ENCODE data around the gene TERT. TPM values are rescaled to one million over a fixed set of nuclear protein-coding genes. Genes with fewer than 3 reads are reported as not detected.
"Not testable (repeated sequence)": the region's sequence is repeated elsewhere in the genome, so short reads cannot be mapped to it uniquely, and the experiment has no call there.

Gene TERT
- total RNA-seq, 2 donors from 2014 or later: not detected

GRCh38 chr5:1329111-1329579 lies 34.3 kb upstream of the TERT start:
- no peak for TF ChIP-seq CTCF (IDR thresholded peaks at IDR 0.05)
- ATAC-seq (ENCODE audit: insufficient number of reproducible peaks, low FRiP score, low read depth) (no peak), DNase-seq (ENCODE audit: low spot score) (no peak)
- peaks cover 44% of the 10 kb centered on the region for H3K36me3 ChIP-seq
- H3K4me1 ChIP-seq (ENCODE audit: control insufficient read depth in 1 of 2, low read depth in 2 of 2): peaks cover 0 to 10% of the 10 kb centered on the region in 2 donors
- no peak overlapping the region for H3K27ac ChIP-seq
- no peak overlapping the region for H3K4me3 ChIP-seq
- no peaks in the 10 kb centered on the region for H3K9me3 ChIP-seq
- H3K27me3 ChIP-seq (replicated peaks; ENCODE audit: insufficient read depth): no peaks in the 10 kb centered on the region

- H3K9me3 ChIP-seq; H3K27me3 ChIP-seq (replicated peaks; ENCODE audit: insufficient read depth); H3K4me3 ChIP-seq; DNase-seq (ENCODE audit: low spot score); H3K27ac ChIP-seq; ATAC-seq (ENCODE audit: insufficient number of reproducible peaks, low FRiP score, low read depth); H3K4me1 ChIP-seq (ENCODE audit: control insufficient read depth in 1 of 2, low read depth in 2 of 2): not testable (repeated sequence)
- H3K36me3 ChIP-seq: peaks cover 43% of the 10 kb centered on the region
Observed at GRCh38 chr5:1328237-1329110, 33.6 kb upstream of the TERT start.

GRCh38 chr5:1326901-1327756 lies 32.3 kb upstream of the TERT start:
- H3K27me3 ChIP-seq (replicated peaks; ENCODE audit: insufficient read depth); H3K9me3 ChIP-seq; ATAC-seq (ENCODE audit: insufficient number of reproducible peaks, low FRiP score, low read depth); DNase-seq (ENCODE audit: low spot score); H3K4me3 ChIP-seq; H3K4me1 ChIP-seq (ENCODE audit: control insufficient read depth in 1 of 2, low read depth in 2 of 2): not testable (repeated sequence)
- H3K36me3 ChIP-seq: peaks cover 40% of the 10 kb centered on the region
- H3K27ac ChIP-seq: peak overlapping the region in 1 of 2 donors; percentile 12

GRCh38 chr5:1326532-1326875 lies 31.6 kb upstream of the TERT start:
- ATAC-seq (ENCODE audit: insufficient number of reproducible peaks, low FRiP score, low read depth); H3K4me1 ChIP-seq (ENCODE audit: control insufficient read depth in 1 of 2, low read depth in 2 of 2); DNase-seq (ENCODE audit: low spot score); H3K4me3 ChIP-seq; H3K27me3 ChIP-seq (replicated peaks; ENCODE audit: insufficient read depth); H3K9me3 ChIP-seq; H3K27ac ChIP-seq: not testable (repeated sequence)
- peaks cover 41% of the 10 kb centered on the region for H3K36me3 ChIP-seq

GRCh38 chr5:1325870-1326531 lies 31.1 kb upstream of the TERT start:
- no peak for TF ChIP-seq CTCF (IDR thresholded peaks at IDR 0.05)
- no peak for ATAC-seq (ENCODE audit: insufficient number of reproducible peaks, low FRiP score, low read depth)
- no peak for DNase-seq (ENCODE audit: low spot score)
- peaks cover 42% of the 10 kb centered on the region for H3K36me3 ChIP-seq
- H3K4me1 ChIP-seq (ENCODE audit: control insufficient read depth in 1 of 2, low read depth in 2 of 2): peaks cover 0 to 10% of the 10 kb centered on the region in 2 donors
- no peaks in the 10 kb centered on the region for H3K9me3 ChIP-seq
- H3K27ac ChIP-seq: no peak overlapping the region
- H3K4me3 ChIP-seq: no peak overlapping the region
- no peaks in the 10 kb centered on the region for H3K27me3 ChIP-seq (replicated peaks; ENCODE audit: insufficient read depth)

- ATAC-seq (ENCODE audit: insufficient number of reproducible peaks, low FRiP score, low read depth): no peak
- Histone ChIP-seq H3K9me3 (no peaks in the 10 kb centered on the region), H3K4me1 (ENCODE audit: control insufficient read depth in 1 of 2, low read depth in 2 of 2) (peaks cover 0 to 10% of the 10 kb centered on the region in 2 donors), H3K27ac (no peak overlapping the region), H3K4me3 (no peak overlapping the region), H3K36me3 (peaks cover 42% of the 10 kb centered on the region), H3K27me3 (replicated peaks; ENCODE audit: insufficient read depth) (no peaks in the 10 kb centered on the region)
- no peak for DNase-seq (ENCODE audit: low spot score)
- TF ChIP-seq CTCF (IDR thresholded peaks at IDR 0.05): no peak
Observed at GRCh38 chr5:1325191-1325741, 30.4 kb upstream of the TERT start.

Data from thoracic aorta (tissue), 2 donors.